ENCODE results near the gene EMC9. TPM values are rescaled to one million over a fixed set of nuclear protein-coding genes. Genes with fewer than 3 reads are reported as not detected.

Gene EMC9
- total and polyA plus RNA-seq, 2 donors (not counting 1 experiment from before 2014, with no cell fraction given), result 24.7 to 25.9 TPM

GRCh38 chr14:24115422-24116127 lies 25.8 kb downstream of the EMC9 start:
- peaks cover 13% of the 10 kb centered on the region for H4K20me1 ChIP-seq (ENCODE audit: control insufficient read depth, insufficient read depth, low read length, poor library complexity, severe bottlenecking)
- peak overlapping the region; percentile 95 for H3K4me2 ChIP-seq (replicated peaks; ENCODE audit: low read depth, low read length, poor library complexity, severe bottlenecking)
- peak overlapping the region; percentile 99 to 100 for H3K27ac ChIP-seq (ENCODE audit: low read length in 2 of 2)
- H3K27me3 ChIP-seq (replicated peaks in 1 of 4; ENCODE audit: control extremely low read depth in 1 of 4, control insufficient read depth in 3 of 4, insufficient read depth in 4 of 4, low read length in 3 of 4), result no peaks in the 10 kb centered on the region
- POLR2A ChIA-PET, result interaction anchor here (0.9 to 2.9 kb wide), 13 partner anchors 10 to 174 kb away, joined by 3 to 49 read pairs (median 15); partner anchors contain the start of genes EMC9, IRF9, MDP1 and PCK2
- WGBS (ENCODE audit: insufficient coverage), result 4% methylated on average over 12 of the region's 14 CpGs
- ATAC-seq (ENCODE audit: low read depth) (no peak), DNase-seq (no peak)
- H3K36me3 ChIP-seq (replicated peaks in 1 of 2; ENCODE audit: control extremely low read depth in 1 of 2, control insufficient read depth in 1 of 2, extremely low read depth in 1 of 2, insufficient read depth in 2 of 2, low read length in 1 of 2), result peaks cover under 1 to 37% of the 10 kb centered on the region in 2 experiments
- H3K79me2 ChIP-seq (ENCODE audit: control insufficient read depth, insufficient read depth, low read length), result peaks cover 37% of the 10 kb centered on the region
- intact Hi-C loops (cut with micrococcal nuclease), result loop anchor here (1.0 to 10.0 kb wide), 6 partner anchors 56 to 561 kb away; partner anchors contain the start of genes GMPR2, NEDD8, SDR39U1 and THTPA
- H3K4me1 Mint-ChIP-seq, result peaks cover 26% of the 10 kb centered on the region
- TF ChIP-seq EZH2 (IDR thresholded peaks at IDR 0.05; ENCODE audit: borderline replicate concordance, insufficient read depth, low read depth, low read length, poor library complexity, severe bottlenecking), result no peak
- TF ChIP-seq, protein P1, sequence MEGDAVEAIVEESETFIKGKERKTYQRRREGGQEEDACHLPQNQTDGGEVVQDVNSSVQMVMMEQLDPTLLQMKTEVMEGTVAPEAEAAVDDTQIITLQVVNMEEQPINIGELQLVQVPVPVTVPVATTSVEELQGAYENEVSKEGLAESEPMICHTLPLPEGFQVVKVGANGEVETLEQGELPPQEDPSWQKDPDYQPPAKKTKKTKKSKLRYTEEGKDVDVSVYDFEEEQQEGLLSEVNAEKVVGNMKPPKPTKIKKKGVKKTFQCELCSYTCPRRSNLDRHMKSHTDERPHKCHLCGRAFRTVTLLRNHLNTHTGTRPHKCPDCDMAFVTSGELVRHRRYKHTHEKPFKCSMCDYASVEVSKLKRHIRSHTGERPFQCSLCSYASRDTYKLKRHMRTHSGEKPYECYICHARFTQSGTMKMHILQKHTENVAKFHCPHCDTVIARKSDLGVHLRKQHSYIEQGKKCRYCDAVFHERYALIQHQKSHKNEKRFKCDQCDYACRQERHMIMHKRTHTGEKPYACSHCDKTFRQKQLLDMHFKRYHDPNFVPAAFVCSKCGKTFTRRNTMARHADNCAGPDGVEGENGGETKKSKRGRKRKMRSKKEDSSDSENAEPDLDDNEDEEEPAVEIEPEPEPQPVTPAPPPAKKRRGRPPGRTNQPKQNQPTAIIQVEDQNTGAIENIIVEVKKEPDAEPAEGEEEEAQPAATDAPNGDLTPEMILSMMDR (IDR thresholded peaks at IDR 0.05), result no peak
- H3K4me3 Mint-ChIP-seq, result peak overlapping the region; percentile 93
- peak overlapping the region; percentile 100 for H3K27ac Mint-ChIP-seq
- no peaks in the 10 kb centered on the region for H3K27me3 Mint-ChIP-seq
- peaks cover 17 to 25% of the 10 kb centered on the region in 2 donors for H3K4me1 ChIP-seq (ENCODE audit: control insufficient read depth in 2 of 2, insufficient read depth in 2 of 2, low read length in 2 of 2)
- H3K9me3 ChIP-seq (ENCODE audit: control extremely low read depth in 1 of 3, control insufficient read depth in 2 of 3, insufficient read depth in 1 of 3, low read length in 2 of 3), result no peaks in the 10 kb centered on the region
- peak overlapping the region; percentile 82 for H2AFZ ChIP-seq (ENCODE audit: insufficient read depth, low read depth, low read length, poor library complexity, severe bottlenecking)
- H3K9ac ChIP-seq (ENCODE audit: low read length), result peak overlapping the region; percentile 98
- CTCF ChIA-PET, result interaction anchor here (0.8 to 4.1 kb wide), 19 partner anchors 8 to 195 kb away, joined by 3 to 37 read pairs (median 5); partner anchors contain the start of genes CARMIL3, CIDEB, EMC9 and IRF9
- H3K9me3 Mint-ChIP-seq (ENCODE audit: insufficient read depth), result no peaks in the 10 kb centered on the region
- H3K4me3 ChIP-seq (ENCODE audit: control extremely low read depth in 1 of 5, extremely low read depth in 1 of 5, insufficient read depth in 1 of 5, low read depth in 2 of 5, low read length in 4 of 5), result peak overlapping the region; percentile 88 to 99 (median 97)
